HepG2 (cell line): Measurements from ENCODE around the gene CMTM1. TPM values are rescaled to one million over a fixed set of nuclear protein-coding genes. Genes with fewer than 3 reads are reported as not detected.

Experiments used
- DPF2 ChIP-seq: sonication (generic); formaldehyde crosslinking; IDR thresholded peaks from 2 replicates; pipeline ENCODE4 v1.4.0; 2020; ENCODE audit warnings: mild to moderate bottlenecking, low read depth, missing genetic modification reagents, borderline replicate concordance
- EP300 ChIP-seq, 3 experiments: sonication (generic) in 1 of 3; formaldehyde crosslinking in 1 of 3; IDR thresholded peaks; 2 replicates each; pipeline versions ENCODE4 v1.5.1 to v1.6.1; 2011 to 2020; ENCODE audit warnings: low read depth in 2 of 3, low read length in 2 of 3, borderline replicate concordance in 1 of 3, improper control_type of control experiment in 1 of 3, mild to moderate bottlenecking in 1 of 3, missing genetic modification reagents in 1 of 3, moderate library complexity in 1 of 3
- FOSL2 ChIP-seq: sonication (generic); formaldehyde crosslinking; IDR thresholded peaks from 2 replicates; pipeline ENCODE4 v1.4.0; 2020; ENCODE audit warnings: missing genetic modification reagents
- GLI4 ChIP-seq: sonication (generic); formaldehyde crosslinking; IDR thresholded peaks from 2 replicates; pipeline ENCODE4 v1.5.1; 2020; ENCODE audit warnings: missing genetic modification reagents, mild to moderate bottlenecking, moderate library complexity, borderline replicate concordance
- MAF1 ChIP-seq: sonication (generic); formaldehyde crosslinking; IDR thresholded peaks from 2 replicates; pipeline ENCODE4 v1.5.0; 2020; ENCODE audit warnings: missing genetic modification reagents, borderline replicate concordance
- MBNL3 ChIP-seq: fragments of 250-450 bp; sonication (Bioruptor Pico); conservative IDR thresholded peaks from 2 replicates; pipeline ENCODE4 v1.8.0; 2022; ENCODE audit warnings: mild to moderate bottlenecking, inconsistent platforms
- MED1 ChIP-seq: sonication (generic); formaldehyde crosslinking; IDR thresholded peaks from 2 replicates; pipeline ENCODE4 v1.4.0; 2020; ENCODE audit warnings: missing genetic modification reagents
- NCOA5 ChIP-seq: sonication (generic); formaldehyde crosslinking; IDR thresholded peaks from 2 replicates; pipeline ENCODE4 v1.4.0; 2020; ENCODE audit warnings: missing genetic modification reagents
- NR2F6 ChIP-seq, 2 experiments: IDR thresholded peaks; 2 replicates each; pipeline ENCODE4 v1.6.1; 2016; ENCODE audit warnings: antibody characterized with exemption in 1 of 2, mild to moderate bottlenecking in 1 of 2
- PAWR ChIP-seq: sonication (generic); formaldehyde crosslinking; IDR thresholded peaks from 2 replicates; pipeline ENCODE4 v1.4.0; 2020; ENCODE audit warnings: missing genetic modification reagents, mild to moderate bottlenecking, borderline replicate concordance
- PCBP1 ChIP-seq: fragments of 200-400 bp; formaldehyde crosslinking; IDR thresholded peaks from 2 replicates; pipeline ENCODE4 v1.6.1; 2017; ENCODE audit warnings: mild to moderate bottlenecking, low read depth, low read length, borderline replicate concordance
- RBM22 ChIP-seq: fragments of 200-400 bp; formaldehyde crosslinking; optimal IDR thresholded peaks from 2 replicates; pipeline ENCODE3; 2017; ENCODE audit warnings: mild to moderate bottlenecking, low read length, moderate library complexity
- RNF219 ChIP-seq: sonication (generic); formaldehyde crosslinking; IDR thresholded peaks from 2 replicates; pipeline ENCODE4 v1.5.0; 2020; ENCODE audit warnings: mild to moderate bottlenecking, missing genetic modification reagents
- THAP7 ChIP-seq: sonication (generic); formaldehyde crosslinking; IDR thresholded peaks from 2 replicates; pipeline ENCODE4 v1.8.1; 2023; ENCODE audit warnings: mild to moderate bottlenecking, missing genetic modification reagents
- TMF1 ChIP-seq: sonication (generic); formaldehyde crosslinking; IDR thresholded peaks from 2 replicates; pipeline ENCODE4 v1.8.1; 2022; ENCODE audit warnings: low read depth, missing genetic modification reagents
- ZFP36 ChIP-seq: fragments of 150-350 bp; IDR thresholded peaks from 2 replicates; pipeline ENCODE4 v1.6.1; 2018; ENCODE audit warnings: borderline replicate concordance, low read length, low read depth; ENCODE audit not compliant: partially characterized antibody
- ZGPAT ChIP-seq: IDR thresholded peaks from 2 replicates; pipeline ENCODE4 v1.6.1; 2016; ENCODE audit warnings: mild to moderate bottlenecking
- ZIK1 ChIP-seq: sonication (generic); formaldehyde crosslinking; IDR thresholded peaks from 2 replicates; pipeline ENCODE4 v1.5.0; 2020; ENCODE audit warnings: mild to moderate bottlenecking, low read depth, missing genetic modification reagents, borderline replicate concordance
- ZNF124 ChIP-seq: sonication (generic); formaldehyde crosslinking; IDR thresholded peaks from 2 replicates; pipeline ENCODE4 v1.4.0; 2020; ENCODE audit warnings: missing genetic modification reagents
- ZNF136 ChIP-seq: sonication (generic); formaldehyde crosslinking; IDR thresholded peaks from 2 replicates; pipeline ENCODE4 v1.8.1; 2022; ENCODE audit warnings: low read depth, mild to moderate bottlenecking, moderate library complexity, missing genetic modification reagents
- ZNF331 ChIP-seq: sonication (generic); formaldehyde crosslinking; IDR thresholded peaks from 2 replicates; pipeline ENCODE4 v1.4.0; 2020; ENCODE audit warnings: missing genetic modification reagents
- ZNF382 ChIP-seq: sonication (generic); formaldehyde crosslinking; IDR thresholded peaks from 2 replicates; pipeline ENCODE4 v1.5.0; 2020; ENCODE audit warnings: missing genetic modification reagents, mild to moderate bottlenecking, borderline replicate concordance
- ZNF501 ChIP-seq: sonication (generic); formaldehyde crosslinking; IDR thresholded peaks from 2 replicates; pipeline ENCODE4 v1.5.1; 2020; ENCODE audit warnings: mild to moderate bottlenecking, moderate library complexity, missing genetic modification reagents
- ZNF75D ChIP-seq: sonication (generic); formaldehyde crosslinking; IDR thresholded peaks from 2 replicates; pipeline ENCODE4 v1.8.1; 2023; ENCODE audit warnings: missing genetic modification reagents, mild to moderate bottlenecking, borderline replicate concordance
- polyA plus RNA-seq, 8 experiments: library from polyadenylated mRNA; depleted of rRNA in 3 of 8; stranded (reverse) in 7 of 8; unstranded in 1 of 8; fragments of >200 nt; fragmentation: Illumina TruSeq in 4 of 8; extraction: Trizol in 4 of 8; gene quantifications; 2 replicates each; pipeline versions ENCODE4 v1.2.1 to v1.2.3, GENCODE V29; 2011 to 2016; ENCODE audit warnings: low read depth in 4 of 8, missing spikeins in 1 of 8, mixed read lengths in 1 of 8; ENCODE audit not compliant: insufficient read depth in 1 of 8
- total RNA-seq, 5 experiments: library from RNA; depleted of rRNA; stranded (reverse); fragments of >200 nt; fragmentation: Illumina TruSeq; extraction: Trizol; gene quantifications; 2 replicates each; pipeline ENCODE4 v1.2.3, GENCODE V29; 2016; ENCODE audit warnings: low read depth in 1 of 5

CMTM1 gene
- total and polyA plus RNA-seq, 2 of the 13 experiments (the other 11 are each of a cell fraction or from before 2014, with no cell fraction given): 1.7 to 2.9 TPM

GRCh38 chr16:66608241-66609138 is 42.3 kb downstream of the CMTM1 start (continued):
- 0 out of 2 replicates have a peak, but pooled peaks have one; percentile 25 for TF ChIP-seq DPF2 (CRISPR knock-in tag)
- peak; percentile 87; the same call in 1 of the 2 replicates for TF ChIP-seq THAP7 (CRISPR knock-in tag)
- TF ChIP-seq ZGPAT (CRISPR knock-in tag): peak; percentile 89
- TF ChIP-seq RBM22: no peak
- peak; percentile 93 for TF ChIP-seq ZNF124 (CRISPR knock-in tag)
- no peak for TF ChIP-seq GLI4 (CRISPR knock-in tag)
- peak; percentile 83 for TF ChIP-seq ZNF331 (CRISPR knock-in tag)
- no peak; the same call in 1 of the 2 replicates for TF ChIP-seq ZNF136 (CRISPR knock-in tag)
- TF ChIP-seq FOSL2 (CRISPR knock-in tag): peak; percentile 56
- no peak for TF ChIP-seq NR2F6 (IDR thresholded peaks at IDR 0.05)
- peak; percentile 70 for TF ChIP-seq NR2F6 (CRISPR knock-in tag; IDR thresholded peaks at IDR 0.05)
- TF ChIP-seq NCOA5 (CRISPR knock-in tag): no peak
- TF ChIP-seq PCBP1: no peak
- TF ChIP-seq MBNL3 (CRISPR knock-in tag): no peak
- TF ChIP-seq MED1: peak; percentile 83
- TF ChIP-seq ZNF382 (CRISPR knock-in tag): no peak
- TF ChIP-seq EP300 (IDR thresholded peaks at IDR 0.05; ENCODE audit: low read depth in 2 of 2, low read length in 2 of 2): peak in 1 of 2 experiments; percentile 20; a peak in 2 of 4 replicates
- TF ChIP-seq EP300 (CRISPR knock-in tag; IDR thresholded peaks at IDR 0.05; ENCODE audit: borderline replicate concordance): peak; percentile 42; the same call in 1 of the 2 replicates
- 0 out of 2 replicates have a peak, but pooled peaks have one; percentile 35 for TF ChIP-seq MAF1 (CRISPR knock-in tag)
- no peak for TF ChIP-seq RNF219
- TF ChIP-seq ZNF501: peak; percentile 94
- no peak for TF ChIP-seq ZFP36
- TF ChIP-seq PAWR: 0 out of 2 replicates have a peak, but pooled peaks have one; percentile 77
- no peak for TF ChIP-seq ZIK1 (CRISPR knock-in tag)
- TF ChIP-seq TMF1: peak; percentile 83
- no peak for TF ChIP-seq ZNF75D (CRISPR knock-in tag)
